Measurements from ENCODE around the gene ROBO1. TPM values are rescaled to one million over a fixed set of nuclear protein-coding genes. Genes with fewer than 3 reads are reported as not detected.

The ROBO1 gene
- total RNA-seq, 2 donors from 2014 or later, result 3.0 to 6.7 TPM

GRCh38 chr3:79284781-79285180 lies 483.0 kb downstream of the ROBO1 start:
- Mint-ChIP-seq H3K36me3 (ENCODE audit: insufficient read depth in 2 of 2) (no peaks in the 10 kb centered on the region), H3K9me3 (peaks cover 3 to 6% of the 10 kb centered on the region in 2 donors), H3K4me3 (no peak overlapping the region), H3K4me1 (ENCODE audit: low read depth) (no peaks in the 10 kb centered on the region), H3K27ac (no peak overlapping the region), H3K27me3 (ENCODE audit: low read depth) (no peaks in the 10 kb centered on the region)
- no peak for DNase-seq
- ATAC-seq (replicated peaks in 1 of 2), result no peak

- Mint-ChIP-seq H3K4me1 (ENCODE audit: low read depth) (no peaks in the 10 kb centered on the region), H3K9me3 (peaks cover 6 to 13% of the 10 kb centered on the region in 2 donors), H3K4me3 (no peak overlapping the region), H3K27me3 (ENCODE audit: low read depth) (no peaks in the 10 kb centered on the region), H3K27ac (no peak overlapping the region), H3K36me3 (ENCODE audit: insufficient read depth in 2 of 2) (no peaks in the 10 kb centered on the region)
- ATAC-seq (replicated peaks in 1 of 2), result no peak
- DNase-seq, result no peak
Observed at GRCh38 chr3:79278681-79279080, 489.1 kb downstream of the ROBO1 start.

- DNase-seq (no peak), ATAC-seq (replicated peaks in 1 of 2) (no peak)
- Mint-ChIP-seq H3K27me3 (ENCODE audit: low read depth) (no peaks in the 10 kb centered on the region), H3K4me3 (no peak overlapping the region), H3K4me1 (ENCODE audit: low read depth) (no peaks in the 10 kb centered on the region), H3K9me3 (peaks cover 4 to 8% of the 10 kb centered on the region in 2 donors), H3K27ac (no peak overlapping the region), H3K36me3 (ENCODE audit: insufficient read depth in 2 of 2) (peaks cover 1% of the 10 kb centered on the region in 2 donors)
Observed at GRCh38 chr3:79268422-79268821, 499.4 kb downstream of the ROBO1 start.

GRCh38 chr3:79264892-79265291 lies 502.9 kb downstream of the ROBO1 start:
- Mint-ChIP-seq H3K27me3 (ENCODE audit: low read depth) (no peaks in the 10 kb centered on the region), H3K9me3 (peaks cover 4% of the 10 kb centered on the region in 2 donors), H3K36me3 (ENCODE audit: insufficient read depth in 2 of 2) (no peaks in the 10 kb centered on the region), H3K27ac (no peak overlapping the region), H3K4me3 (no peak overlapping the region), H3K4me1 (ENCODE audit: low read depth) (no peaks in the 10 kb centered on the region)
- ATAC-seq (replicated peaks in 1 of 2), result no peak
- DNase-seq, result no peak

GRCh38 chr3:79263423-79263822 lies 504.4 kb downstream of the ROBO1 start:
- DNase-seq, result no peak
- Mint-ChIP-seq H3K27ac (no peak overlapping the region), H3K27me3 (ENCODE audit: low read depth) (no peaks in the 10 kb centered on the region), H3K36me3 (ENCODE audit: insufficient read depth in 2 of 2) (no peaks in the 10 kb centered on the region), H3K9me3 (peaks cover 4 to 6% of the 10 kb centered on the region in 2 donors), H3K4me1 (ENCODE audit: low read depth) (no peaks in the 10 kb centered on the region), H3K4me3 (no peak overlapping the region)
- ATAC-seq (replicated peaks in 1 of 2), result no peak

- ATAC-seq (replicated peaks in 1 of 2) (no peak), DNase-seq (no peak)
- Mint-ChIP-seq H3K27ac (no peak overlapping the region), H3K4me3 (no peak overlapping the region), H3K9me3 (peaks cover 2 to 4% of the 10 kb centered on the region in 2 donors), H3K27me3 (ENCODE audit: low read depth) (no peaks in the 10 kb centered on the region), H3K4me1 (ENCODE audit: low read depth) (no peaks in the 10 kb centered on the region), H3K36me3 (ENCODE audit: insufficient read depth in 2 of 2) (no peaks in the 10 kb centered on the region)
Observed at GRCh38 chr3:79258479-79258878, 509.3 kb downstream of the ROBO1 start.

GRCh38 chr3:79257791-79258190 lies 510.0 kb downstream of the ROBO1 start:
- DNase-seq (no peak), ATAC-seq (replicated peaks in 1 of 2) (no peak)
- Mint-ChIP-seq H3K27ac (no peak overlapping the region), H3K36me3 (ENCODE audit: insufficient read depth in 2 of 2) (no peaks in the 10 kb centered on the region), H3K4me3 (no peak overlapping the region), H3K9me3 (peaks cover 2 to 4% of the 10 kb centered on the region in 2 donors), H3K4me1 (ENCODE audit: low read depth) (no peaks in the 10 kb centered on the region), H3K27me3 (ENCODE audit: low read depth) (no peaks in the 10 kb centered on the region)

- no peaks in the 10 kb centered on the region for H3K27me3 Mint-ChIP-seq (ENCODE audit: low read depth)
- H3K4me3 Mint-ChIP-seq, result no peak overlapping the region
- ATAC-seq (replicated peaks in 1 of 2) (no peak), DNase-seq (no peak)
- H3K4me1 Mint-ChIP-seq (ENCODE audit: low read depth), result no peaks in the 10 kb centered on the region
- H3K9me3 Mint-ChIP-seq, result peaks cover 2% of the 10 kb centered on the region in 2 donors
- H3K27ac Mint-ChIP-seq, result no peak overlapping the region
- no peaks in the 10 kb centered on the region for H3K36me3 Mint-ChIP-seq (ENCODE audit: insufficient read depth in 2 of 2)
Observed at GRCh38 chr3:79255702-79256101, 512.1 kb downstream of the ROBO1 start.

- Mint-ChIP-seq H3K27ac (no peak overlapping the region), H3K4me1 (ENCODE audit: low read depth) (no peaks in the 10 kb centered on the region), H3K9me3 (peaks cover 2% of the 10 kb centered on the region in 2 donors), H3K4me3 (no peak overlapping the region), H3K27me3 (ENCODE audit: low read depth) (no peaks in the 10 kb centered on the region), H3K36me3 (ENCODE audit: insufficient read depth in 2 of 2) (no peaks in the 10 kb centered on the region)
- DNase-seq (no peak), ATAC-seq (replicated peaks in 1 of 2) (no peak)
Observed at GRCh38 chr3:79255292-79255691, 512.5 kb downstream of the ROBO1 start.

GRCh38 chr3:79253704-79254103 lies 514.1 kb downstream of the ROBO1 start:
- Mint-ChIP-seq H3K27ac (no peak overlapping the region), H3K36me3 (ENCODE audit: insufficient read depth in 2 of 2) (no peaks in the 10 kb centered on the region)
- ATAC-seq (replicated peaks in 1 of 2), result no peak

GRCh38 chr3:79253271-79253670 lies 514.5 kb downstream of the ROBO1 start:
- Mint-ChIP-seq H3K4me3 (no peak overlapping the region), H3K9me3 (peaks cover 1 to 5% of the 10 kb centered on the region in 2 donors), H3K27me3 (ENCODE audit: low read depth) (no peaks in the 10 kb centered on the region), H3K27ac (no peak overlapping the region), H3K4me1 (ENCODE audit: low read depth) (no peaks in the 10 kb centered on the region), H3K36me3 (ENCODE audit: insufficient read depth in 2 of 2) (no peaks in the 10 kb centered on the region)
- no peak for ATAC-seq (replicated peaks in 1 of 2)
- DNase-seq, result no peak

More at GRCh38 chr3:79253704-79254103, 514.1 kb downstream of the ROBO1 start:
- no peak for DNase-seq
- peaks cover 1 to 5% of the 10 kb centered on the region in 2 donors for H3K9me3 Mint-ChIP-seq
- no peak overlapping the region for H3K4me3 Mint-ChIP-seq
- H3K27me3 Mint-ChIP-seq (ENCODE audit: low read depth), result no peaks in the 10 kb centered on the region
- H3K4me1 Mint-ChIP-seq (ENCODE audit: low read depth), result no peaks in the 10 kb centered on the region

- Mint-ChIP-seq H3K27me3 (ENCODE audit: low read depth) (no peaks in the 10 kb centered on the region), H3K9me3 (peaks cover 1 to 5% of the 10 kb centered on the region in 2 donors), H3K36me3 (ENCODE audit: insufficient read depth in 2 of 2) (no peaks in the 10 kb centered on the region), H3K27ac (no peak overlapping the region), H3K4me1 (ENCODE audit: low read depth) (no peaks in the 10 kb centered on the region), H3K4me3 (no peak overlapping the region)
- DNase-seq (no peak), ATAC-seq (replicated peaks in 1 of 2) (no peak)
Observed at GRCh38 chr3:79250746-79251145, 517.1 kb downstream of the ROBO1 start.

- Mint-ChIP-seq H3K36me3 (ENCODE audit: insufficient read depth in 2 of 2) (no peaks in the 10 kb centered on the region), H3K27me3 (ENCODE audit: low read depth) (no peaks in the 10 kb centered on the region), H3K9me3 (peaks cover 1 to 5% of the 10 kb centered on the region in 2 donors), H3K4me3 (no peak overlapping the region), H3K27ac (no peak overlapping the region), H3K4me1 (ENCODE audit: low read depth) (no peaks in the 10 kb centered on the region)
- ATAC-seq (replicated peaks in 1 of 2) (no peak), DNase-seq (no peak)
Observed at GRCh38 chr3:79249701-79250100, 518.1 kb downstream of the ROBO1 start.

GRCh38 chr3:79247725-79248043 lies 520.1 kb downstream of the ROBO1 start:
- no peaks in the 10 kb centered on the region for H3K4me1 Mint-ChIP-seq (ENCODE audit: low read depth)

More at GRCh38 chr3:79247725-79248043, 520.1 kb downstream of the ROBO1 start:
- Mint-ChIP-seq H3K27me3 (ENCODE audit: low read depth) (no peaks in the 10 kb centered on the region), H3K27ac (no peak overlapping the region), H3K36me3 (ENCODE audit: insufficient read depth in 2 of 2) (no peaks in the 10 kb centered on the region), H3K4me3 (no peak overlapping the region), H3K9me3 (peaks cover 1 to 5% of the 10 kb centered on the region in 2 donors)
- DNase-seq (no peak), ATAC-seq (replicated peaks in 1 of 2) (no peak)

Data from activated T-cell treated with anti-CD3 and anti-CD28 coated beads, Interleukin-2, amount 50 U/mL, for 72 hours (primary cell).